ENCODE measurements around the gene PDLIM5. TPM values are rescaled to one million over a fixed set of nuclear protein-coding genes. Genes with fewer than 3 reads are reported as not detected.

PDLIM5 gene
- total RNA-seq, 4 donors from 2014 or later, result 90.8 to 169 (median 121) TPM

GRCh38 chr4:94564252-94564651 is 112.5 kb downstream of the PDLIM5 start:
- TF ChIP-seq CTCF (IDR thresholded peaks at IDR 0.05; ENCODE audit: low read depth), result no peak

- TF ChIP-seq CTCF (IDR thresholded peaks at IDR 0.05; ENCODE audit: low read depth), result no peak
Observed at GRCh38 chr4:94566420-94566819, 114.7 kb downstream of the PDLIM5 start.

GRCh38 chr4:94567811-94568210 is 116.1 kb downstream of the PDLIM5 start:
- no peak for TF ChIP-seq CTCF (IDR thresholded peaks at IDR 0.05; ENCODE audit: low read depth)

- TF ChIP-seq CTCF (IDR thresholded peaks at IDR 0.05; ENCODE audit: low read depth), result no peak
Observed at GRCh38 chr4:94570558-94570957, 118.8 kb downstream of the PDLIM5 start.

- no peak for TF ChIP-seq CTCF (IDR thresholded peaks at IDR 0.05; ENCODE audit: low read depth)
Observed at GRCh38 chr4:94571298-94571697, 119.6 kb downstream of the PDLIM5 start.

GRCh38 chr4:94571715-94572114 is 120.0 kb downstream of the PDLIM5 start:
- no peak for TF ChIP-seq CTCF (IDR thresholded peaks at IDR 0.05; ENCODE audit: low read depth)

GRCh38 chr4:94574050-94574449 is 122.3 kb downstream of the PDLIM5 start:
- TF ChIP-seq CTCF (IDR thresholded peaks at IDR 0.05; ENCODE audit: low read depth), result no peak
